ENCODE data around the gene B4GALT3. TPM values are rescaled to one million over a fixed set of nuclear protein-coding genes. Genes with fewer than 3 reads are reported as not detected.

Gene B4GALT3
- total and polyA plus RNA-seq, 2 donors (not counting 3 experiments of a cell fraction or from before 2014, with no cell fraction given) = 39.5 to 60.4 TPM

- no peak overlapping the region for H3K4me2 ChIP-seq (ENCODE audit: insufficient read depth, low read length)
- dilution Hi-C loops (cut with MboI; ENCODE audit: extremely low pct_ligation_motif_present, low sequenced_read_pairs) = no loop called here
- peaks cover 20% of the 10 kb centered on the region for H3K4me1 ChIP-seq (ENCODE audit: control insufficient read depth, extremely low read depth, insufficient read depth, low read length)
- POLR2A ChIA-PET = interaction anchor here (0.5 to 0.6 kb wide), 2 partner anchors 11 to 15 kb away, joined by 3 to 4 read pairs; no protein-coding TSS in a partner anchor
- CTCF ChIA-PET = interaction anchor here (0.7 to 5.1 kb wide), 12 partner anchors 8 to 178 kb away, joined by 3 to 28 read pairs (median 4); partner anchors contain the start of genes ADAMTS4, FCER1G and TOMM40L
- FAIRE-seq (no peak), DNase-seq (ENCODE audit: low read depth, low spot score) (no peak)
- no peaks in the 10 kb centered on the region for H3K9me1 ChIP-seq (replicated peaks; ENCODE audit: control insufficient read depth, extremely low read depth, insufficient read depth, low read length)
- no peak overlapping the region for H3K9ac ChIP-seq (replicated peaks; ENCODE audit: extremely low read depth, insufficient read depth, low read length)
- BruUV-seq (replicated peaks) = no TSS peak
- H4K20me1 ChIP-seq (replicated peaks; ENCODE audit: control insufficient read depth, extremely low read depth, insufficient read depth, low read length) = no peaks in the 10 kb centered on the region
- peak overlapping the region; percentile 35 for H3K27ac ChIP-seq (ENCODE audit: insufficient read depth, low read depth, low read length)
- H3K4me3 ChIP-seq (replicated peaks in 1 of 3; ENCODE audit: insufficient read depth in 1 of 3, low read depth in 1 of 3, low read length in 3 of 3) = no peak overlapping the region
- no peaks in the 10 kb centered on the region for H3K27me3 ChIP-seq (ENCODE audit: control insufficient read depth in 2 of 2, insufficient read depth in 2 of 2, low read length in 2 of 2)
- intact Hi-C loops (cut with micrococcal nuclease) = no loop called here
- H3K36me3 ChIP-seq (ENCODE audit: control insufficient read depth in 2 of 2, extremely low read depth in 1 of 2, insufficient read depth in 2 of 2, low read length in 2 of 2) = peaks cover 19 to 29% of the 10 kb centered on the region in 2 experiments
- no peaks in the 10 kb centered on the region for H3K9me3 ChIP-seq (replicated peaks; ENCODE audit: control insufficient read depth, insufficient read depth, low read length)
- no peak overlapping the region for H2AFZ ChIP-seq (ENCODE audit: low read depth, low read length)
- no peak for TF ChIP-seq GATA2 (IDR thresholded peaks at IDR 0.05; ENCODE audit: insufficient read depth, insufficient read length, low read depth, low read length)
- TF ChIP-seq MYC (IDR thresholded peaks at IDR 0.05; ENCODE audit: low read depth, low read length) = no peak
- peak; percentile 22 for TF ChIP-seq FOS (IDR thresholded peaks at IDR 0.05; ENCODE audit: borderline replicate concordance, insufficient read depth, low read length)
- H3K79me2 ChIP-seq (ENCODE audit: control insufficient read depth, insufficient read depth, low read length) = peaks cover 36% of the 10 kb centered on the region
Observed at GRCh38 chr1:161206411-161207140, 29.3 kb upstream of the B4GALT3 start.

GRCh38 chr1:161201836-161202712 lies 24.8 kb upstream of the B4GALT3 start, which contains the start of gene NDUFS2:
NDUFS2 (plus strand) TSS chr1:161202367; CDS start chr1:161202386, 19 bp downstream.
- H3K9me3 ChIP-seq (replicated peaks; ENCODE audit: control insufficient read depth, insufficient read depth, low read length) = no peaks in the 10 kb centered on the region
- H3K36me3 ChIP-seq (ENCODE audit: control insufficient read depth in 2 of 2, extremely low read depth in 1 of 2, insufficient read depth in 2 of 2, low read length in 2 of 2) = peaks cover 4 to 7% of the 10 kb centered on the region in 2 experiments
- H3K9ac ChIP-seq (replicated peaks; ENCODE audit: extremely low read depth, insufficient read depth, low read length) = peak within 1 kb of the TSS; percentile 75
- ChIA-PET CTCF (interaction anchor here (0.8 to 5.1 kb wide), 15 partner anchors 8 to 182 kb away, joined by 3 to 28 read pairs (median 5); partner anchors contain the start of genes B4GALT3, PPOX and TOMM40L), POLR2A (interaction anchor here (0.8 to 1.7 kb wide), 5 partner anchors 11 to 112 kb away, joined by 3 to 15 read pairs (median 3); partner anchors contain the start of genes B4GALT3, PPOX and TOMM40L)
- dilution Hi-C loops (cut with MboI; ENCODE audit: extremely low pct_ligation_motif_present, low sequenced_read_pairs) (no loop called here), intact Hi-C loops (cut with micrococcal nuclease) (loop anchor here (1.0 kb wide), 2 partner anchors 23 to 36 kb away; partner anchors contain the start of gene PPOX)
- no peaks in the 10 kb centered on the region for H3K9me1 ChIP-seq (replicated peaks; ENCODE audit: control insufficient read depth, extremely low read depth, insufficient read depth, low read length)
- peak; percentile 96 for FAIRE-seq
- H3K4me2 ChIP-seq (ENCODE audit: insufficient read depth, low read length) = peak within 1 kb of the TSS; percentile 89
- H2AFZ ChIP-seq (ENCODE audit: low read depth, low read length) = peak within 1 kb of the TSS; percentile 0
- peaks cover 49% of the 10 kb centered on the region for H3K79me2 ChIP-seq (ENCODE audit: control insufficient read depth, insufficient read depth, low read length)
- no peaks in the 10 kb centered on the region for H4K20me1 ChIP-seq (replicated peaks; ENCODE audit: control insufficient read depth, extremely low read depth, insufficient read depth, low read length)
- H3K4me3 ChIP-seq (replicated peaks in 1 of 3; ENCODE audit: insufficient read depth in 1 of 3, low read depth in 1 of 3, low read length in 3 of 3) = peak within 1 kb of the TSS; percentile 72 to 96 (median 75)
- no peaks in the 10 kb centered on the region for H3K27me3 ChIP-seq (ENCODE audit: control insufficient read depth in 2 of 2, insufficient read depth in 2 of 2, low read length in 2 of 2)
- BruUV-seq (replicated peaks) = TSS peak; percentile 49
- DNase-seq (ENCODE audit: low read depth, low spot score) = peak; percentile 98
- H3K27ac ChIP-seq (ENCODE audit: insufficient read depth, low read depth, low read length) = peak within 1 kb of the TSS; percentile 98
- peaks cover 59% of the 10 kb centered on the region for H3K4me1 ChIP-seq (ENCODE audit: control insufficient read depth, extremely low read depth, insufficient read depth, low read length)
- TF ChIP-seq FOS (IDR thresholded peaks at IDR 0.05; ENCODE audit: borderline replicate concordance, insufficient read depth, low read length) = no peak
- peak in 1 of 2 donors; percentile 9 for TF ChIP-seq CTCF (IDR thresholded peaks at IDR 0.05; ENCODE audit: extremely low read depth in 1 of 2, insufficient read depth in 1 of 2, low read depth in 1 of 2, low read length in 2 of 2)
- peak; percentile 84 for TF ChIP-seq POLR2AphosphoS5 (IDR thresholded peaks at IDR 0.05; ENCODE audit: insufficient read depth, low read depth, low read length)
- no peak for TF ChIP-seq EZH2 (IDR thresholded peaks at IDR 0.05; ENCODE audit: borderline replicate concordance, low read depth, low read length, severe bottlenecking)
- TF ChIP-seq POLR2A (IDR thresholded peaks at IDR 0.05; ENCODE audit: low read depth, low read length) = peak; percentile 93
